ENCODE measurements around the gene SZRD1. TPM values are rescaled to one million over a fixed set of nuclear protein-coding genes. Genes with fewer than 3 reads are reported as not detected.

The SZRD1 gene
- 72.6 to 93.5 TPM (median 90.7 TPM) in 5 replicates for total RNA-seq (2022; extraction: Qiagen RNA extraction; ENCODE audit: low read depth)

GRCh38 chr1:16366722-16367257 lies at the start of gene SZRD1:
SZRD1 (plus strand) TSS chr1:16367242; CDS start chr1:16367258, 16 bp downstream.

GRCh38 chr1:16351994-16352841 lies 14.8 kb upstream of the SZRD1 start, which contains the start of gene FBXO42:
FBXO42 (minus strand) TSS chr1:16352480; CDS start chr1:16315418, 37,062 bp downstream.

GRCh38 chr1:16436946-16437474 lies 70.0 kb downstream of the SZRD1 start, which contains the start of gene SPATA21:
SPATA21 (minus strand) TSS chr1:16437424; CDS start chr1:16431371, 6,053 bp downstream.

GRCh38 chr1:16440470-16441281 lies 73.6 kb downstream of the SZRD1 start, which contains the start of gene NECAP2:
NECAP2 (plus strand) TSS chr1:16440724; CDS start chr1:16440762, 38 bp downstream.

Other genes starting within 250 kb of the SZRD1 start
- gene EPHA2, start 211.2 kb upstream of the SZRD1 start, total RNA-seq (2022; extraction: Qiagen RNA extraction; ENCODE audit: low read depth) = 113 to 159 TPM (median 149 TPM) in 5 replicates
- gene ARHGEF19, start 154.6 kb upstream of the SZRD1 start, total RNA-seq (2022; extraction: Qiagen RNA extraction; ENCODE audit: low read depth) = 5.6 to 6.6 TPM (median 6.3 TPM) in 5 replicates
- 3.2 to 4.3 TPM (median 3.4 TPM) in 5 replicates for gene CPLANE2, start 130.1 kb upstream of the SZRD1 start, total RNA-seq (2022; extraction: Qiagen RNA extraction; ENCODE audit: low read depth)
- gene FBXO42, start 14.8 kb upstream of the SZRD1 start, total RNA-seq (2022; extraction: Qiagen RNA extraction; ENCODE audit: low read depth) = 7.4 to 9.7 TPM (median 8.8 TPM) in 5 replicates
- gene SPATA21, start 70.2 kb downstream of the SZRD1 start, total RNA-seq (2022; extraction: Qiagen RNA extraction; ENCODE audit: low read depth) = 0.05 to 0.11 TPM (median 0.06 TPM) in 4 of 5 replicates, not detected in the other
- gene NECAP2, start 73.5 kb downstream of the SZRD1 start, total RNA-seq (2022; extraction: Qiagen RNA extraction; ENCODE audit: low read depth) = 39.7 to 44.5 TPM (median 41.2 TPM) in 5 replicates
- 36.3 TPM in 1 of 5 replicates, not detected in the others for gene RNU1-1, start 147.0 kb downstream of the SZRD1 start, total RNA-seq (2022; extraction: Qiagen RNA extraction; ENCODE audit: low read depth)
- 16.0 to 24.3 TPM (median 21.1 TPM) in 5 replicates for gene NBPF1, start 246.3 kb downstream of the SZRD1 start, total RNA-seq (2022; extraction: Qiagen RNA extraction; ENCODE audit: low read depth)